Measurements from ENCODE around the gene FAAH2. TPM values are rescaled to one million over a fixed set of nuclear protein-coding genes. Genes with fewer than 3 reads are reported as not detected.

The FAAH2 gene
- total RNA-seq, 1 experiment from 2014 or later, result 6.4 TPM

- TF ChIP-seq CTCF (conservative IDR thresholded peaks at IDR 0.05), result no peak
- H3K27ac ChIP-seq (ENCODE audit: insufficient read length, low read depth, low read length), result no peak overlapping the region
- WGBS (ENCODE audit: extremely low coverage, insufficient read length, low lambda C conversion rate), result no CpG with 5 or more reads among the region's 7 CpGs
- no peaks in the 10 kb centered on the region for H4K20me1 ChIP-seq (ENCODE audit: control insufficient read depth, insufficient read depth, insufficient read length)
- no peaks in the 10 kb centered on the region for H3K79me1 ChIP-seq (ENCODE audit: insufficient read depth, low read depth, low read length, poor library complexity, severe bottlenecking)
- H2BK12ac ChIP-seq (ENCODE audit: insufficient read length, low read depth, low read length), result no peak overlapping the region
- H2BK120ac ChIP-seq (ENCODE audit: low read depth, low read length, poor library complexity, severe bottlenecking), result no peak overlapping the region
- H4K5ac ChIP-seq (ENCODE audit: insufficient read length, low read depth, low read length), result no peak overlapping the region
- no peak overlapping the region for H3K4me2 ChIP-seq (ENCODE audit: insufficient read depth, insufficient read length, low read length)
- no peak for DNase-seq
- H2AFZ ChIP-seq (ENCODE audit: low read length), result no peak overlapping the region
- no peak overlapping the region for H3K18ac ChIP-seq (ENCODE audit: insufficient read length, low read depth, low read length)
- H3K14ac ChIP-seq (ENCODE audit: insufficient read depth, low read length), result no peak overlapping the region
- H3K9ac ChIP-seq (ENCODE audit: extremely low read depth, insufficient read length, low read length), result no peak overlapping the region
- H3K23me2 ChIP-seq (ENCODE audit: insufficient read length, low read depth, low read length, poor library complexity, severe bottlenecking), result no peaks in the 10 kb centered on the region
- no peak overlapping the region for H2BK15ac ChIP-seq (ENCODE audit: low read depth, low read length)
- peaks cover 23 to 40% (median 34%) of the 10 kb centered on the region in 3 experiments for H3K36me3 Mint-ChIP-seq (ENCODE audit: insufficient read depth in 1 of 3, low read depth in 3 of 3)
- H3K4me1 Mint-ChIP-seq, result no peaks in the 10 kb centered on the region
- no peak overlapping the region for H3T11ph ChIP-seq (ENCODE audit: low read length)
- H3K79me2 ChIP-seq (ENCODE audit: insufficient read depth, low read length), result peaks cover 2% of the 10 kb centered on the region; the same call in 1 of the 2 replicates
- no peak overlapping the region for H4K8ac ChIP-seq (replicated peaks; ENCODE audit: insufficient read length, low read depth, low read length)
- H3K56ac ChIP-seq (ENCODE audit: insufficient read length, low read depth, low read length), result no peak overlapping the region
- H2BK5ac ChIP-seq (ENCODE audit: insufficient read length, low read length), result no peak overlapping the region
- no peak overlapping the region for H2BK20ac ChIP-seq (ENCODE audit: low read depth, low read length, poor library complexity, severe bottlenecking)
- H3K27me3 Mint-ChIP-seq (ENCODE audit: low read depth), result no peaks in the 10 kb centered on the region
- no peak overlapping the region for H4K91ac ChIP-seq (ENCODE audit: insufficient read length, low read depth, low read length)
- H3K9me3 Mint-ChIP-seq, result peaks cover 82 to 86% of the 10 kb centered on the region in 2 experiments
- peaks cover 12% of the 10 kb centered on the region for H3K9me3 ChIP-seq (ENCODE audit: control insufficient read depth, low read depth, low read length)
- no peak overlapping the region for H3K23ac ChIP-seq (ENCODE audit: insufficient read length, low read depth, low read length)
- no peak overlapping the region for H2AK5ac ChIP-seq (ENCODE audit: insufficient read length, low read length)
- no peaks in the 10 kb centered on the region for H3K4me1 ChIP-seq (ENCODE audit: insufficient read depth, low read length)
- H3K4ac ChIP-seq (ENCODE audit: low read depth, low read length), result no peak overlapping the region
- H3K27ac Mint-ChIP-seq, result no peak overlapping the region
- H3K4me3 Mint-ChIP-seq, result no peak overlapping the region
- no peaks in the 10 kb centered on the region for H3K27me3 ChIP-seq (ENCODE audit: insufficient read depth, low read length)
Observed at GRCh38 chrX:57241967-57242366, 44.5 kb upstream of the FAAH2 start.

All from H9 (cell line).